Spleen (tissue), 11 donors: ENCODE measurements around the gene OSBPL8. TPM values are rescaled to one million over a fixed set of nuclear protein-coding genes. Genes with fewer than 3 reads are reported as not detected.
A peak's percentile ranks its signal among the peaks of the same experiment; 100 is the strongest.

Source experiments
- DNase-seq: peaks from one replicate; pipeline ENCODE4 v3.0.0-alpha.2; 2020
- H3K27ac ChIP-seq, 8 donors: fragments of 200-600 bp; sonication (generic) in 7 of 8; 1 replicate in 4 of 8; 2 replicates in 4 of 8; pipeline versions ENCODE4 v1.5.0 to v1.8.0; 2016 to 2021; ENCODE audit warnings: inconsistent platforms in 4 of 8, mild to moderate bottlenecking in 4 of 8, moderate library complexity in 1 of 8
- H3K27me3 ChIP-seq, 7 donors: fragments of 200-600 bp; sonication (generic) in 6 of 7; replicated peaks in 1 of 7; 1 replicate in 4 of 7; 2 replicates in 3 of 7; pipeline versions ENCODE4 v1.5.0 to v1.8.0; 2016 to 2021; ENCODE audit warnings: inconsistent platforms in 3 of 7, mild to moderate bottlenecking in 1 of 7
- H3K36me3 ChIP-seq, 6 donors: fragments of 200-600 bp; sonication (generic) in 5 of 6; 1 replicate in 4 of 6; 2 replicates in 2 of 6; pipeline versions ENCODE4 v1.5.0 to v1.8.0; 2016 to 2021; ENCODE audit warnings: inconsistent platforms in 2 of 6
- H3K4me1 ChIP-seq, 6 donors: fragments of 200-600 bp; sonication (generic) in 5 of 6; 1 replicate in 3 of 6; 2 replicates in 3 of 6; pipeline versions ENCODE4 v1.5.0 to v1.8.0; 2016 to 2021; ENCODE audit warnings: inconsistent platforms in 3 of 6
- H3K4me3 ChIP-seq, 8 donors: fragments of 200-600 bp; sonication (generic) in 7 of 8; 1 replicate in 4 of 8; 2 replicates in 4 of 8; pipeline versions ENCODE4 v1.5.0 to v1.8.0; 2016 to 2021; ENCODE audit warnings: inconsistent platforms in 4 of 8, mild to moderate bottlenecking in 4 of 8, moderate library complexity in 2 of 8
- H3K9me3 ChIP-seq, 8 donors: fragments of 200-600 bp; sonication (generic) in 7 of 8; 1 replicate in 4 of 8; 2 replicates in 4 of 8; pipeline versions ENCODE4 v1.5.0 to v1.8.0; 2016 to 2021; ENCODE audit warnings: inconsistent platforms in 4 of 8
- CTCF ChIP-seq, 11 experiments: fragments of 200-600 bp in 7 of 11; fragments of 450-650 bp in 4 of 11; sonication (generic) in 4 of 11; IDR thresholded peaks in 8 of 11; conservative IDR thresholded peaks in 3 of 11; 1 replicate in 7 of 11; 2 replicates in 4 of 11; pipeline versions ENCODE4 v1.4.0 to v1.8.0; 2016 to 2021; ENCODE audit warnings: antibody characterized with exemption in 11 of 11, inconsistent platforms in 4 of 11, mild to moderate bottlenecking in 1 of 11
- POLR2A ChIP-seq, 3 donors: fragments of 450-650 bp; IDR thresholded peaks; one replicate each; pipeline ENCODE4 v1.5.1; 2017; ENCODE audit warnings: antibody characterized with exemption in 3 of 3, mild to moderate bottlenecking in 1 of 3
- POLR2AphosphoS5 ChIP-seq, 3 donors: sonication (generic); formaldehyde crosslinking; IDR thresholded peaks; one replicate each; pipeline ENCODE4 v1.5.1; 2017; ENCODE audit warnings: antibody characterized with exemption in 3 of 3
- WGBS, 5 donors: extraction: QIAGEN DNeasy Blood & Tissue Kit in 3 of 5; methylation state at CpG; one replicate each; pipeline versions ENCODE4 v1.1.5 to v1.1.7; 2013 to 2018; 5-methylcytosine and 5-hydroxymethylcytosine counted together
- intact Hi-C: fragments of 100-400 bp; cut with DNase I; formaldehyde crosslinking; loops from one replicate; pipeline ENCODE4 v1.15.0; 2023; ENCODE audit warnings: low total_unique reads
- polyA plus RNA-seq, 3 donors: library from polyadenylated mRNA; stranded (reverse); fragments of 200-250 nt; gene quantifications; one replicate each; pipeline ENCODE4 v1.2.1, GENCODE V29; 2013
- total RNA-seq, 7 donors: library from RNA; depleted of rRNA in 3 of 7; stranded (reverse); fragments of >200 nt in 3 of 7; fragmentation: NEBNext Ultra II Directional in 4 of 7; extraction: Animal tissue kit (Norgen Biotek cat#: 25700) in 4 of 7; gene quantifications; one replicate each; pipeline versions ENCODE4 v1.1.0 to v1.2.1, GENCODE V29; 2016 to 2021
- donor health status: healthy with polysubstance abuse.
- donor health status: DM: no; HTN: no; CAD: no; lungs with moderate emphysema.
- donor health status: DM: no; HTN: no; CAD: no.
- donor health status: Bipolar disorder and iron deficiency.
- donor health status: healthy.
- donor health status: DM: no; HTN: no; CAD: no.
- donor health status: DM: yes; HTN: yes; CAD: no.

Gene OSBPL8
- total and polyA plus RNA-seq, 10 donors, result 10.7 to 127 (median 109) TPM

GRCh38 chr12:76464631-76465166, 94.9 kb downstream of the OSBPL8 start:
- no peak for TF ChIP-seq CTCF (IDR thresholded peaks at IDR 0.05 in 8 of 11, conservative IDR thresholded peaks at IDR 0.05 in 3 of 11)
- no peak for TF ChIP-seq POLR2A (IDR thresholded peaks at IDR 0.05)
- TF ChIP-seq POLR2AphosphoS5 (IDR thresholded peaks at IDR 0.05), result no peak
- H3K4me1 ChIP-seq, result peaks cover 0 to 44% (median 5%) of the 10 kb centered on the region in 6 donors
- no peaks in the 10 kb centered on the region for H3K9me3 ChIP-seq
- 91 to 96% (median 93%) methylated on average over 5 of the region's 5 CpGs for WGBS, 5 donors
- DNase-seq, result no peak
- intact Hi-C loops, result no loop called here
- peaks cover 0 to 8% (median 0%) of the 10 kb centered on the region in 6 donors for H3K36me3 ChIP-seq
- no peaks in the 10 kb centered on the region for H3K27me3 ChIP-seq
- no peak overlapping the region for H3K4me3 ChIP-seq
- no peak overlapping the region for H3K27ac ChIP-seq

- H3K27me3 ChIP-seq, result no peaks in the 10 kb centered on the region
- H3K36me3 ChIP-seq, result peaks cover 0 to 8% (median 0%) of the 10 kb centered on the region in 6 donors
- peaks cover 0 to 52% (median 7%) of the 10 kb centered on the region in 6 donors for H3K4me1 ChIP-seq
- TF ChIP-seq CTCF (IDR thresholded peaks at IDR 0.05 in 8 of 11, conservative IDR thresholded peaks at IDR 0.05 in 3 of 11), result no peak
- no peak for TF ChIP-seq POLR2A (IDR thresholded peaks at IDR 0.05)
- no peak for TF ChIP-seq POLR2AphosphoS5 (IDR thresholded peaks at IDR 0.05)
- H3K27ac ChIP-seq, result no peak overlapping the region
- WGBS, 5 donors, result 80 to 95% (median 89%) methylated on average over 2 of the region's 2 CpGs
- H3K9me3 ChIP-seq, result no peaks in the 10 kb centered on the region
- DNase-seq, result no peak
- intact Hi-C loops, result no loop called here
- H3K4me3 ChIP-seq, result no peak overlapping the region
Measured at GRCh38 chr12:76462668-76463224, 96.8 kb downstream of the OSBPL8 start.

GRCh38 chr12:76460807-76461206, 98.8 kb downstream of the OSBPL8 start:
- no peaks in the 10 kb centered on the region for H3K27me3 ChIP-seq
- TF ChIP-seq POLR2A (IDR thresholded peaks at IDR 0.05) (no peak), POLR2AphosphoS5 (IDR thresholded peaks at IDR 0.05) (no peak), CTCF (IDR thresholded peaks at IDR 0.05 in 8 of 11, conservative IDR thresholded peaks at IDR 0.05 in 3 of 11) (no peak)
- DNase-seq, result no peak
- H3K27ac ChIP-seq, result no peak overlapping the region
- intact Hi-C loops, result no loop called here
- peaks cover 0 to 62% (median 20%) of the 10 kb centered on the region in 6 donors for H3K4me1 ChIP-seq
- H3K4me3 ChIP-seq, result no peak overlapping the region
- no peaks in the 10 kb centered on the region for H3K9me3 ChIP-seq
- peaks cover 0 to 8% (median 0%) of the 10 kb centered on the region in 6 donors for H3K36me3 ChIP-seq

- no peaks in the 10 kb centered on the region for H3K9me3 ChIP-seq
- H3K4me1 ChIP-seq, result peaks cover 0 to 63% (median 21%) of the 10 kb centered on the region in 6 donors
- H3K4me3 ChIP-seq, result no peak overlapping the region
- intact Hi-C loops, result no loop called here
- no peak for DNase-seq
- WGBS, 5 donors, result 74 to 98% (median 95%) methylated on average over 5 of the region's 5 CpGs
- no peak for TF ChIP-seq POLR2A (IDR thresholded peaks at IDR 0.05)
- TF ChIP-seq CTCF (IDR thresholded peaks at IDR 0.05 in 8 of 11, conservative IDR thresholded peaks at IDR 0.05 in 3 of 11), result no peak
- TF ChIP-seq POLR2AphosphoS5 (IDR thresholded peaks at IDR 0.05), result no peak
- H3K36me3 ChIP-seq, result no peaks in the 10 kb centered on the region
- H3K27me3 ChIP-seq, result no peaks in the 10 kb centered on the region
- H3K27ac ChIP-seq, result peak overlapping the region in 4 of 8 donors; percentile 23 to 50 (median 36)
Measured at GRCh38 chr12:76457818-76458217, 101.8 kb downstream of the OSBPL8 start.
